Tibial nerve (tissue), 4 donors: Measurements from ENCODE around the gene CD79A. TPM values are rescaled to one million over a fixed set of nuclear protein-coding genes. Genes with fewer than 3 reads are reported as not detected.

Experiments used
- DNase-seq, 2 donors: peaks; one replicate each; pipeline ENCODE4 v3.0.0-alpha.2; 2019; ENCODE audit warnings: low spot score in 2 of 2
- H3K27ac ChIP-seq, 4 donors: fragments of 200-600 bp; sonication (generic) in 3 of 4; one replicate each; pipeline ENCODE4 v1.5.1; 2017 to 2019; ENCODE audit warnings: mild to moderate bottlenecking in 1 of 4
- H3K27me3 ChIP-seq, 2 donors: fragments of 200-600 bp; sonication (generic) in 1 of 2; one replicate each; pipeline versions ENCODE4 v1.5.1 to v1.6.0; 2017 to 2019
- H3K36me3 ChIP-seq, 3 donors: fragments of 200-600 bp; sonication (generic); one replicate each; pipeline ENCODE4 v1.5.1; 2018 to 2019
- H3K4me1 ChIP-seq, 4 donors: fragments of 200-600 bp; sonication (generic) in 3 of 4; one replicate each; pipeline ENCODE4 v1.5.1; 2017 to 2019
- H3K4me3 ChIP-seq, 4 donors: fragments of 200-600 bp; sonication (generic) in 3 of 4; one replicate each; pipeline ENCODE4 v1.5.1; 2017 to 2019; ENCODE audit warnings: mild to moderate bottlenecking in 1 of 4, moderate library complexity in 1 of 4
- H3K9me3 ChIP-seq, 4 donors: fragments of 200-600 bp; sonication (generic) in 3 of 4; one replicate each; pipeline ENCODE4 v1.5.1; 2017 to 2019
- CTCF ChIP-seq, 5 experiments: fragments of 200-600 bp in 3 of 5; fragments of 450-650 bp in 2 of 5; sonication (generic) in 3 of 5; IDR thresholded peaks; one replicate each; pipeline ENCODE4 v1.5.1; 2016 to 2019; ENCODE audit warnings: antibody characterized with exemption in 5 of 5, mild to moderate bottlenecking in 3 of 5, moderate library complexity in 2 of 5
- EP300 ChIP-seq, 2 donors: sonication (generic); formaldehyde crosslinking; IDR thresholded peaks; one replicate each; pipeline ENCODE4 v1.6.1; 2017; ENCODE audit warnings: antibody characterized with exemption in 2 of 2, mild to moderate bottlenecking in 1 of 2
- POLR2A ChIP-seq, 2 donors: fragments of 450-650 bp; IDR thresholded peaks; one replicate each; pipeline ENCODE4 v1.6.1; 2017; ENCODE audit warnings: antibody characterized with exemption in 2 of 2, mild to moderate bottlenecking in 2 of 2, moderate library complexity in 2 of 2
- WGBS, 2 donors: methylation state at CpG; one replicate each; pipeline ENCODE4 v1.1.5; 2018; 5-methylcytosine and 5-hydroxymethylcytosine counted together
- total RNA-seq, 4 donors: library from RNA; depleted of rRNA; stranded (reverse); fragments of >200 nt; gene quantifications; one replicate each; pipeline ENCODE4 v1.1.0, GENCODE V29; 2016

Gene CD79A
- total RNA-seq, 4 donors from 2014 or later, result not detected

- no peaks in the 10 kb centered on the region for H3K36me3 ChIP-seq
- 79 to 81% methylated on average over 28 to 30 of the region's 30 CpGs for WGBS, 2 donors
- no peak within 1 kb of the TSS for H3K27ac ChIP-seq
- no peak for DNase-seq
- H3K9me3 ChIP-seq, result no peaks in the 10 kb centered on the region
- no peaks in the 10 kb centered on the region for H3K4me1 ChIP-seq
- TF ChIP-seq EP300 (IDR thresholded peaks at IDR 0.05) (no peak), POLR2A (IDR thresholded peaks at IDR 0.05) (no peak)
- no peak within 1 kb of the TSS for H3K4me3 ChIP-seq
- peaks cover 0 to 5% of the 10 kb centered on the region in 2 donors for H3K27me3 ChIP-seq
Measured at GRCh38 chr19:41844601-41845000, 32.5 kb upstream of the CD79A start, which contains the start of gene LYPD4. LYPD4 (minus strand) TSS chr19:41844683; CDS start chr19:41839285, 5,398 bp downstream.

- DNase-seq, result no peak
- no peaks in the 10 kb centered on the region for H3K9me3 ChIP-seq
- no peaks in the 10 kb centered on the region for H3K4me1 ChIP-seq
- no peak within 1 kb of the TSS for H3K4me3 ChIP-seq
- peaks cover 0 to 8% of the 10 kb centered on the region in 2 donors for H3K27me3 ChIP-seq
- WGBS, 2 donors, result 92 to 97% methylated on average over 3 of the region's 3 CpGs
- H3K27ac ChIP-seq, result no peak within 1 kb of the TSS
- H3K36me3 ChIP-seq, result no peaks in the 10 kb centered on the region
- TF ChIP-seq POLR2A (IDR thresholded peaks at IDR 0.05) (no peak), CTCF (IDR thresholded peaks at IDR 0.05) (no peak), EP300 (IDR thresholded peaks at IDR 0.05) (no peak)
Measured at GRCh38 chr19:41845001-41845050, 32.3 kb upstream of the CD79A start, which contains the start of gene DMRTC2. DMRTC2 (plus strand) TSS chr19:41845042; CDS start chr19:41847429, 2,387 bp downstream.

GRCh38 chr19:41845051-41845590 is 32.0 kb upstream of the CD79A start:
- Histone ChIP-seq H3K27me3 (peaks cover 0 to 11% of the 10 kb centered on the region in 2 donors), H3K27ac (no peak overlapping the region), H3K4me3 (no peak overlapping the region), H3K4me1 (no peaks in the 10 kb centered on the region), H3K36me3 (no peaks in the 10 kb centered on the region), H3K9me3 (no peaks in the 10 kb centered on the region)
- WGBS, 2 donors, result 89% methylated on average over 23 of the region's 23 CpGs
- no peak for DNase-seq
- TF ChIP-seq POLR2A (IDR thresholded peaks at IDR 0.05) (no peak), EP300 (IDR thresholded peaks at IDR 0.05) (no peak), CTCF (IDR thresholded peaks at IDR 0.05) (no peak)

DNA sequence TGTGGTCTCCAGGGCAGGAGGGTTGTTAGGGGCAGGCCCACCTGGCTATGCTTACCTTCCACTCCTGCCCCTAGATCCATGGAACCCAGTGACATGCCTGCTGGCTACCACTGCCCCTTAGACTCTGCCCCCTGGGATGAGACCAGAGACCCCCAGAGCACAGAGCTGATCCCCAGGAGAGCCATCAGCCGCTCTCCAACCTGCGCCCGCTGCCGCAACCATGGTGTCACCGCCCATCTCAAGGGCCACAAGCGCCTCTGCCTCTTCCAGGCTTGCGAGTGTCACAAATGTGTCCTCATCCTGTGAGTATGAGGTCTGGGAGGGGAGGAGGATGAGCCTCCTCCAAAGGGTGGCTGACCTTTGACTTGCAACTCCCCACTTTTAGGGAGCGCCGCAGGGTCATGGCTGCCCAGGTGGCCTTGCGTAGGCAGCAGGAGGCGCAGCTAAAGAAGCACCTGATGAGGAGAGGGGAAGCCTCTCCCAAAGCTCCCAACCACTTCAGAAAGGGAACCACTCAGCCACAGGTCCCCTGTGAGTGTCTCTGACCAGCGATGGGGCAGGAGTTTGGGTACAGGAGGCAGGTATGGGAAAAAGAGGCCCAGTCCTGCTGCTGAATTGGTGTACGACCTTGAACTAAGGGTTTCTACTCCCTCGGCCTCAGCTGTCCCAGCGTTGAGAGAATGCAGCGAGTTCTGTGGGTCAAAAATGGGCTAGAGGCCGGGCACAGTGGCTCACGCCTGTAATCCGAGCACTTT is 29.6 kb upstream of the CD79A start:
- H3K27ac ChIP-seq, result no peak overlapping the region
- no peaks in the 10 kb centered on the region for H3K36me3 ChIP-seq
- no peaks in the 10 kb centered on the region for H3K4me1 ChIP-seq
- WGBS, 2 donors, result 84 to 90% methylated on average over 15 to 19 of the region's 19 CpGs
- no peak for DNase-seq
- peaks cover 0 to 23% of the 10 kb centered on the region in 2 donors for H3K27me3 ChIP-seq
- no peaks in the 10 kb centered on the region for H3K9me3 ChIP-seq
- no peak for TF ChIP-seq CTCF (IDR thresholded peaks at IDR 0.05)
- no peak overlapping the region for H3K4me3 ChIP-seq

- no peak for TF ChIP-seq CTCF (IDR thresholded peaks at IDR 0.05)
- TF ChIP-seq EP300 (IDR thresholded peaks at IDR 0.05), result no peak
- TF ChIP-seq POLR2A (IDR thresholded peaks at IDR 0.05), result no peak
- H3K27me3 ChIP-seq, result peaks cover 0 to 24% of the 10 kb centered on the region in 2 donors
Measured at GRCh38 chr19:41848666-41849065, 28.4 kb upstream of the CD79A start.

More at GRCh38 chr19:41848666-41849065, 28.4 kb upstream of the CD79A start:
- no peaks in the 10 kb centered on the region for H3K36me3 ChIP-seq
- DNase-seq, result no peak
- H3K4me1 ChIP-seq, result no peaks in the 10 kb centered on the region
- H3K27ac ChIP-seq, result no peak overlapping the region
- 78 to 85% methylated on average over 6 of the region's 6 CpGs for WGBS, 2 donors
- no peaks in the 10 kb centered on the region for H3K9me3 ChIP-seq
- H3K4me3 ChIP-seq, result no peak overlapping the region
